HepG2 (cell line): Measurements from ENCODE around the gene SIRT6. TPM values are rescaled to one million over a fixed set of nuclear protein-coding genes. Genes with fewer than 3 reads are reported as not detected.

Experiments
- ATAC-seq: fragments of 200-7000 bp; cut with Tn5 transposase; 3 replicates; pipeline ENCODE4 v1.9.1; 2020; ENCODE audit warnings: mild to moderate bottlenecking, moderate library complexity
- BruUV-seq: library from RNA; stranded (reverse); fragments of 400-500 nt; replicated peaks from 2 replicates; lab custom pipeline; 2021; lab: Mats Ljungman, UMichigan
- CTCF ChIA-PET: fragments of 300-600 bp; formaldehyde crosslinking; extraction: SDS; loops from one replicate; lab custom pipeline; 2021; ENCODE audit warnings: low total read pairs, inconsistent platforms, low intra/inter-chr PET ratio; lab: Yijun Ruan, JAX
- POLR2A ChIA-PET: fragments of 350-600 bp; sonication (Branson Sonifier 250); formaldehyde crosslinking; loops from one replicate; lab custom pipeline; 2020; ENCODE audit warnings: antibody characterized with exemption, inconsistent platforms; lab: Yijun Ruan, JAX
- DNase-seq: peaks from one replicate; pipeline ENCODE4 v3.0.0-alpha.2; 2015; ENCODE audit warnings: low spot score
- FAIRE-seq: peaks from 3 replicates; lab custom pipeline; 2011; peaks lifted over from hg19 to GRCh38; lab: Jason Lieb, UNC
- H2AFZ ChIP-seq: one replicate; pipeline ENCODE4 v1.6.1; 2011; ENCODE audit warnings: low read length, inconsistent platforms
- H3K27ac ChIP-seq: fragments of 300-600 bp; 3 replicates; pipeline ENCODE4 v1.8.0; 2011; ENCODE audit warnings: mixed run types, mild to moderate bottlenecking, mixed read lengths, low read length, inconsistent platforms; ENCODE audit not compliant: insufficient read depth; ENCODE audit errors: extremely low read length
- H3K27me3 ChIP-seq, 2 experiments: fragments of 200-600 bp in 1 of 2; 2 replicates in 1 of 2; 3 replicates in 1 of 2; pipeline versions ENCODE4 v1.6.0 to v1.8.0; 2011; ENCODE audit warnings: low read length in 2 of 2, mild to moderate bottlenecking in 2 of 2, moderate library complexity in 2 of 2, inconsistent platforms in 1 of 2; ENCODE audit not compliant: insufficient read depth in 2 of 2, control insufficient read depth in 1 of 2
- H3K36me3 ChIP-seq, 2 experiments: fragments of 200-600 bp in 1 of 2; replicated peaks in 1 of 2; 2 replicates in 1 of 2; 3 replicates in 1 of 2; pipeline versions ENCODE4 v1.5.1 to v1.8.0; 2011; ENCODE audit warnings: low read length in 2 of 2, inconsistent platforms in 1 of 2; ENCODE audit not compliant: insufficient read depth in 2 of 2, control insufficient read depth in 1 of 2
- H3K4me1 ChIP-seq: 2 replicates; pipeline ENCODE4 v1.5.1; 2012; ENCODE audit warnings: low read length, inconsistent platforms; ENCODE audit not compliant: insufficient read depth
- H3K4me2 ChIP-seq: 2 replicates; pipeline ENCODE4 v1.6.0; 2011; ENCODE audit warnings: low read depth, low read length, inconsistent platforms
- H3K4me3 ChIP-seq, 3 experiments: fragments of 200-600 bp in 1 of 3; sonication (generic), shearing (Covaris generic) in 1 of 3; replicated peaks in 1 of 3; 2 replicates each; pipeline ENCODE4 v1.5.1; 2011 to 2016; ENCODE audit warnings: low read length in 3 of 3, inconsistent platforms in 2 of 3, low read depth in 2 of 3, mild to moderate bottlenecking in 2 of 3, control low read depth in 1 of 3, mixed read lengths in 1 of 3; ENCODE audit not compliant: insufficient read depth in 1 of 3
- H3K79me2 ChIP-seq: one replicate; pipeline ENCODE4 v1.6.1; 2011; ENCODE audit warnings: low read length, inconsistent platforms; ENCODE audit not compliant: insufficient read depth
- H3K9ac ChIP-seq: 2 replicates; pipeline ENCODE4 v1.6.0; 2011; ENCODE audit warnings: mild to moderate bottlenecking, low read depth, low read length, inconsistent platforms; ENCODE audit not compliant: insufficient read depth
- H3K9me3 ChIP-seq: 2 replicates; pipeline ENCODE4 v1.5.1; 2012; ENCODE audit warnings: mild to moderate bottlenecking, low read length
- H4K20me1 ChIP-seq: 2 replicates; pipeline ENCODE4 v1.6.0; 2011; ENCODE audit warnings: inconsistent platforms, mild to moderate bottlenecking, low read length, moderate library complexity; ENCODE audit not compliant: insufficient read depth
- IRX3 ChIP-seq: sonication (generic); formaldehyde crosslinking; IDR thresholded peaks from 2 replicates; pipeline ENCODE4 v1.8.1; 2023; ENCODE audit warnings: mild to moderate bottlenecking, low read depth, missing genetic modification reagents, borderline replicate concordance
- KLF16 ChIP-seq, 2 experiments: sonication (generic) in 1 of 2; formaldehyde crosslinking in 1 of 2; IDR thresholded peaks; 2 replicates each; pipeline versions ENCODE4 v1.6.1 to v1.8.0; 2016 to 2023; ENCODE audit warnings: missing genetic modification reagents in 2 of 2, missing compliant biosample characterization in 1 of 2
- TSC22D2 ChIP-seq: sonication (generic); formaldehyde crosslinking; IDR thresholded peaks from 2 replicates; pipeline ENCODE4 v1.5.1; 2020; ENCODE audit warnings: missing genetic modification reagents, mild to moderate bottlenecking, borderline replicate concordance
- WIZ ChIP-seq: sonication (generic); formaldehyde crosslinking; IDR thresholded peaks from 2 replicates; pipeline ENCODE4 v1.5.1; 2020; ENCODE audit warnings: mild to moderate bottlenecking, missing genetic modification reagents
- ZBTB33 ChIP-seq: sonication (generic); formaldehyde crosslinking; IDR thresholded peaks from 2 replicates; pipeline ENCODE4 v1.4.0; 2020; ENCODE audit warnings: missing genetic modification reagents
- ZNF768 ChIP-seq: sonication (generic); formaldehyde crosslinking; IDR thresholded peaks from 2 replicates; pipeline ENCODE4 v1.4.0; 2020; ENCODE audit warnings: missing genetic modification reagents
- WGBS: methylation state at CpG from one replicate; pipeline ENCODE4 v1.1.6; 2017; ENCODE audit warnings: low lambda C conversion rate; 5-methylcytosine and 5-hydroxymethylcytosine counted together
- in situ Hi-C: cut with HindIII; loops from 2 replicates; pipeline ENCODE4 v1.10.0; 2017; ENCODE audit warnings: low pct_unique_long_range_greater_than_20kb; ENCODE audit not compliant: extremely low pct_ligation_motif_present
- intact Hi-C: fragments of 100-400 bp; cut with micrococcal nuclease; formaldehyde crosslinking; loops from one replicate; pipeline ENCODE4 v1.10.0; 2022; ENCODE audit not compliant: unreplicated experiment
- polyA plus RNA-seq, 8 experiments: library from polyadenylated mRNA; depleted of rRNA in 3 of 8; stranded (reverse) in 7 of 8; unstranded in 1 of 8; fragments of >200 nt; fragmentation: Illumina TruSeq in 4 of 8; extraction: Trizol in 4 of 8; gene quantifications; 2 replicates each; pipeline versions ENCODE4 v1.2.1 to v1.2.3, GENCODE V29; 2011 to 2016; ENCODE audit warnings: low read depth in 4 of 8, missing spikeins in 1 of 8, mixed read lengths in 1 of 8; ENCODE audit not compliant: insufficient read depth in 1 of 8
- total RNA-seq, 5 experiments: library from RNA; depleted of rRNA; stranded (reverse); fragments of >200 nt; fragmentation: Illumina TruSeq; extraction: Trizol; gene quantifications; 2 replicates each; pipeline ENCODE4 v1.2.3, GENCODE V29; 2016; ENCODE audit warnings: low read depth in 1 of 5
- TF ChIP-seq, protein P1 (sequence below): sonication (generic); formaldehyde crosslinking; IDR thresholded peaks from 2 replicates; pipeline ENCODE4 v1.9.0; 2021; ENCODE audit warnings: missing genetic modification reagents, borderline replicate concordance

SIRT6 gene
- total and polyA plus RNA-seq, 2 of the 13 experiments (the other 11 are each of a cell fraction or from before 2014, with no cell fraction given), result 11.0 to 18.4 TPM

GRCh38 chr19:4220188-4220587 lies 37.8 kb upstream of the SIRT6 start:
- ChIA-PET POLR2A (no interaction called here), CTCF (no interaction called here)
- H3K4me3 ChIP-seq, result no peak overlapping the region
- no peak overlapping the region for H3K9ac ChIP-seq
- in situ Hi-C loops, result loop anchor here (25.0 kb wide), 1 partner anchor 358 kb away; the partner anchor contains the start of gene ZFR2
- H3K27ac ChIP-seq, result no peak overlapping the region
- peak; percentile 91 for TF ChIP-seq ZNF768 (CRISPR knock-in tag)
- TF ChIP-seq KLF16 (CRISPR knock-in tag; IDR thresholded peaks at IDR 0.05), result no peak
- TF ChIP-seq TSC22D2 (CRISPR knock-in tag), result no peak
- TF ChIP-seq IRX3 (CRISPR knock-in tag), result no peak
- TF ChIP-seq WIZ (CRISPR knock-in tag), result no peak
- no peak for TF ChIP-seq ZBTB33
- TF ChIP-seq, protein P1, sequence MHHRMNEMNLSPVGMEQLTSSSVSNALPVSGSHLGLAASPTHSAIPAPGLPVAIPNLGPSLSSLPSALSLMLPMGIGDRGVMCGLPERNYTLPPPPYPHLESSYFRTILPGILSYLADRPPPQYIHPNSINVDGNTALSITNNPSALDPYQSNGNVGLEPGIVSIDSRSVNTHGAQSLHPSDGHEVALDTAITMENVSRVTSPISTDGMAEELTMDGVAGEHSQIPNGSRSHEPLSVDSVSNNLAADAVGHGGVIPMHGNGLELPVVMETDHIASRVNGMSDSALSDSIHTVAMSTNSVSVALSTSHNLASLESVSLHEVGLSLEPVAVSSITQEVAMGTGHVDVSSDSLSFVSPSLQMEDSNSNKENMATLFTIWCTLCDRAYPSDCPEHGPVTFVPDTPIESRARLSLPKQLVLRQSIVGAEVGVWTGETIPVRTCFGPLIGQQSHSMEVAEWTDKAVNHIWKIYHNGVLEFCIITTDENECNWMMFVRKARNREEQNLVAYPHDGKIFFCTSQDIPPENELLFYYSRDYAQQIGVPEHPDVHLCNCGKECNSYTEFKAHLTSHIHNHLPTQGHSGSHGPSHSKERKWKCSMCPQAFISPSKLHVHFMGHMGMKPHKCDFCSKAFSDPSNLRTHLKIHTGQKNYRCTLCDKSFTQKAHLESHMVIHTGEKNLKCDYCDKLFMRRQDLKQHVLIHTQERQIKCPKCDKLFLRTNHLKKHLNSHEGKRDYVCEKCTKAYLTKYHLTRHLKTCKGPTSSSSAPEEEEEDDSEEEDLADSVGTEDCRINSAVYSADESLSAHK (CRISPR knock-in tag), result no peak
- intact Hi-C loops, result no loop called here
- H3K4me1 ChIP-seq, result peaks cover 41% of the 10 kb centered on the region
- H3K36me3 ChIP-seq, result no peaks in the 10 kb centered on the region
- no peaks in the 10 kb centered on the region for H3K79me2 ChIP-seq
- BruUV-seq, result no TSS peak
- H2AFZ ChIP-seq, result no peak overlapping the region
- FAIRE-seq, result no peak
- H4K20me1 ChIP-seq, result no peaks in the 10 kb centered on the region
- H3K9me3 ChIP-seq, result no peaks in the 10 kb centered on the region
- ATAC-seq, result no peak
- whole genome bisulfite sequencing, result 50% methylated on average over 7 of the region's 7 CpGs
- no peaks in the 10 kb centered on the region; a peak in 1 of 5 replicates for H3K27me3 ChIP-seq
- DNase-seq, result no peak
- H3K4me2 ChIP-seq, result no peak overlapping the region
